ENCODE data around the gene ACADS.
"Not testable (repeated sequence)": the region's sequence is repeated elsewhere in the genome, so short reads cannot be mapped to it uniquely, and the experiment has no call there.

Gene ACADS

DNA sequence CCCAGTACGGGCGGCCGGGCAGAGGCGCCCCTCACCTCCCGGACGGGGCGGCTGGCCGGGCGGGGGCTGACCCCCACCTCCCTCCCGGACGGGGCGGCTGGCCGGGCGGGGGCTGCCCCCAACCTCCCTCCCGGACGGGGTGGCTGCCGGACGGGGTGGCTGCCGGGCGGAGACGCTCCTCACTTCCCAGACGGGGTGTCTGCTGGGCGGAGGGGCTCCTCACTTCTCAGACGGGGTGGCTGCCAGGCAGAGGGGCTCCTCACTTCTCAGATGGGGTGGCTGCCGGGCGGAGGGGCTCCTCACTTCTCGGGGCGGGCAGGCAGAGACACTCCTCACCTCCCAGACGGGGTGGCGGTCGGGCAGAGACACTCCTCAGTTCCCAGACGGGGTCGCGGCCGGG lies 6.6 kb downstream of the ACADS start:
- not testable (repeated sequence) for FAIRE-seq

DNA sequence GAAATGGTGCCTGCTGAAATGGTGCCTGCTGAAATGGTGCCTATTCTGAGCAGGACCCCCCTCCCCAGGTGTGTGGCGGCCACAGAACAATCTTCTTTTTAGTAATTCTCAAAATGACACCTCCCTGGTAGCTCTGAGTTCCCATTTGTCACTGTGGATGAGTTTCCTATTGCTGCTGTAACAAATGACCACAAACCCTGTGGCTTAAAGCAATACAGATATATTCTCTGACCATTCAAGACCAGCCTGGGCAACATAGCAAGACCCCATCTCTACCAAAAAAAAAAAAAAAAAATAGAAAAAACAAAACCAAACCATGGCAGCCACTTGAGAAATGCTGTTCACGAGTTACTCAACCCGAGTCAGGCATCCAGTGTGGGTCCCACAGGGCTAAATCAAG lies 7.9 kb downstream of the ACADS start:
- FAIRE-seq: no peak

DNA sequence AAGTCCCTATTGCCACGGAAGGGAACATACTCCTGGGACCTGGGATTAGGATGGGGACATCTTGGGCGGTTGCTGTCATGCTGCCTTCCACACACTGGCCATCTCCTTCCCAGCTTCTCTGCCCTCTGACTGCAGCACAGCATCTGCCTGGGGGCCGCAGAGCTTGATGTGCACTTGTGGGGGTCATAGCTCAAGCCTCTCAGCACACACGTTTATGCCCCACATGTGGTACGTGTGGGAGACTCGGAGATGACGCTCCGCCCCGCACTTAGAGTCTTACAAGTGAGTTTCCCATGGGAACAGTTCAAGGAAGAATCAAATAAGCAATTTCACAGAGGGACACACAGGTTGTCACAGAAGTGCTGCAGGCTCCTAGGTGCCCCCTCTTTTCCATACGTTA lies 8.6 kb downstream of the ACADS start:
- FAIRE-seq: no peak

DNA sequence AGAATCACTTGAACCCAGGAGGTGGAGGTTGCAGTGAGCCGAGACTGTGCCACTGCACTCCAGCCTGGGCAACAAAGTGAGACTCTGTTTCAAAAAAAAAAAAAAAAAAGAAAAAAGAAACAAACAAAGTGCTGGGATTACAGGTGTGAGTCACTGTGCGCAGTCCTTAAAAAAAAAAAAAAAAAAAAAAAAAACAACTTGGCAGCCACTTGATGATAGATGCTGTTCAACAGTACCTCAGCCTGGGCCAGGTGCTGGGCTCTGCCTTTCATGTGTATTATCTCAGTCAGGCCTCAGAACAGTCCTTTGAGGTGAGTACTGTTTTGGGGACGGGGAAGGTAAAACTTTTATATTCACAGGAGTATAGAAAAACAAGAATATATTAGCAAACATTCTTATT lies 9.6 kb downstream of the ACADS start:
- FAIRE-seq: no peak

DNA sequence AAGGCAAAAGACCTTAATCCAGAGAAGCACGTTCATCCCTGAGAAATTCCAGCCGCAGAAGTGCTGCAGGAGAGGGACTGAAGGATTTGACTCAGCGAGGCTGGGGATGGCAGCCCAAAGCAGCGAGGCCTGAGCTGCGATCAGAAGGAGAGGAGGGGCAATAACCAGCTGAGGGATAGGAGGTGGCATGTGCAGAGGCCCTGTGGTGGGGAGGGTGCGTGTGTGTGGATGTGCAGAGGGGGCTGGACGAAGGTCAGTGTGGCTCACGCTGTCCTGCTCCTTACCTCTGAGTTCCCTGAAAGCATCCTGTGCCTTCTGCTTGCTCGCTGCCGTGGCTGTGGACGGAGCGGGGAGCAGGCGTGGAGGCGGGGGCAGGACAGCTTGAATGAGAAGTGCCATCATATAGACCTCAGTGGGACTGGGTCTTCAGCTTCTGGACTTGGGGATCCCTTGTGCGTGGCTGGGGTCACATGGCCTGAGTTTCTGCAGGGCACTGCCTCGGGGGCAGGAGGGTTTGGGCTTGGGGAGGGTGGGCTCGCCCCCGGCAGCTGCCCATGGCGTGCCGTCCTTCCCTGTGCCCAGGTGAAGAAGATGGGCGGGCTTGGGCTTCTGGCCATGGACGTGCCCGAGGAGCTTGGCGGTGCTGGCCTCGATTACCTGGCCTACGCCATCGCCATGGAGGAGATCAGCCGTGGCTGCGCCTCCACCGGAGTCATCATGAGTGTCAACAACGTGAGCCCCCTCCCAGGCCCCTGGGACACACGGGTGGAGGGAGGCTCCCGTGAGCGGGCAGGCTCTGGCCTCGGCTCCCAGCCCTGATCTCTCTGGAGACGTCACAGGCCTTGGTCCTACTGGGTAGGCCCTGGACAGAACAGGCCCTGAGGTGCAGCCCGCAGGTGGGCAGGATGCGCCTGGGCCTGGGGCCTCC lies 11.0 kb downstream of the ACADS start:
- FAIRE-seq: no peak

DNA sequence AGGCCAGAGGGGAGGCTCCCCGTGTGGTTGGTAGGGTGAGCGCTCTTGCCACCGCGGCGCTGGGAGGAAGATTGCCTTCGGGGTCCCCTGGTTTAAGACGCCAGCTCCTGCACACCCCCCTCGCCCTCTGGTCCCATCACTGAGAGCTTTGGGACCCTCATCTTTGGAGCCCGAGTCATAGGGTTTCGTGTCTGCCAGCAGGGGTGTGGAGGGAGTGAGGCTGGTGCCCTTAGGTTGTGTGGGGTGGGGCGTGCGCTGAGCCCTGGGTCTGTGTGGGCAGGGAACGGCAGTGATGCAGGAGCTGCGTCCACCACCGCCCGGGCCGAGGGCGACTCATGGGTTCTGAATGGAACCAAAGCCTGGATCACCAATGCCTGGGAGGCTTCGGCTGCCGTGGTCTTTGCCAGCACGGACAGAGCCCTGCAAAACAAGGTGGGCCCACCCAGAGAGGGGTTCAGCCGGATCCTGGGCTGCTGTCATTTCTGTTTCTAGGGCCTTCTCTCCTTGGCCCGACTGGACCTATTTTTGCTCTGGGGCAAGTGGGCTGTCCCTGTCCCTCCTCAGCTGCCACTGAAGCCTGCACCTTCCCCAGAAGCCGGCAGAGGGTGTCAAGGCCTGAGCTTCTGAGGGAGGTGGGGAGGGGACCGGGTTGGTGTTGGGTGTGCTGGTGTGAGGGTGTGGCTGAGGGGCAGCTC lies 12.1 kb downstream of the ACADS start:
- FAIRE-seq: no peak

DNA sequence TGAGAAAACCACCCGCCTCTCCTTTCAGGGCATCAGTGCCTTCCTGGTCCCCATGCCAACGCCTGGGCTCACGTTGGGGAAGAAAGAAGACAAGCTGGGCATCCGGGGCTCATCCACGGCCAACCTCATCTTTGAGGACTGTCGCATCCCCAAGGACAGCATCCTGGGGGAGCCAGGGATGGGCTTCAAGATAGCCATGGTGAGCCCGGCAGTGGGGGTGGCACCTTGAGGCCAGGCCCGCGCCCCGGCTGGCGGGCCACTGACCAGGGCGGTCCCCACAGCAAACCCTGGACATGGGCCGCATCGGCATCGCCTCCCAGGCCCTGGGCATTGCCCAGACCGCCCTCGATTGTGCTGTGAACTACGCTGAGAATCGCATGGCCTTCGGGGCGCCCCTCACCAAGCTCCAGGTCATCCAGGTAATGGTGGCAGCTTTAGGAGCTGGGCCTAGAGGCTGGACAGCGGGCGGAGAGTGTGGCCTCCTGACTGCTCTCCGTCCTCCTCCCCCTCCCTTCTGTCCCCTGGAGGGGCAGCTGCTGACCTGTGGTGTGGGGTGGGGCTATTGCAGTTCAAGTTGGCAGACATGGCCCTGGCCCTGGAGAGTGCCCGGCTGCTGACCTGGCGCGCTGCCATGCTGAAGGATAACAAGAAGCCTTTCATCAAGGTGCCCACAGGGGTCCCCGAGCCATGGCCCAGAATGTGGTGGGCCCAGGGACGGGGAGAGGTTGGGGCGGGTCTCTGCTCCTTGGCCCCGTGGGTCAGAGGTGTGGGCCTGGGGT lies 12.8 kb downstream of the ACADS start:
- no peak for FAIRE-seq

DNA sequence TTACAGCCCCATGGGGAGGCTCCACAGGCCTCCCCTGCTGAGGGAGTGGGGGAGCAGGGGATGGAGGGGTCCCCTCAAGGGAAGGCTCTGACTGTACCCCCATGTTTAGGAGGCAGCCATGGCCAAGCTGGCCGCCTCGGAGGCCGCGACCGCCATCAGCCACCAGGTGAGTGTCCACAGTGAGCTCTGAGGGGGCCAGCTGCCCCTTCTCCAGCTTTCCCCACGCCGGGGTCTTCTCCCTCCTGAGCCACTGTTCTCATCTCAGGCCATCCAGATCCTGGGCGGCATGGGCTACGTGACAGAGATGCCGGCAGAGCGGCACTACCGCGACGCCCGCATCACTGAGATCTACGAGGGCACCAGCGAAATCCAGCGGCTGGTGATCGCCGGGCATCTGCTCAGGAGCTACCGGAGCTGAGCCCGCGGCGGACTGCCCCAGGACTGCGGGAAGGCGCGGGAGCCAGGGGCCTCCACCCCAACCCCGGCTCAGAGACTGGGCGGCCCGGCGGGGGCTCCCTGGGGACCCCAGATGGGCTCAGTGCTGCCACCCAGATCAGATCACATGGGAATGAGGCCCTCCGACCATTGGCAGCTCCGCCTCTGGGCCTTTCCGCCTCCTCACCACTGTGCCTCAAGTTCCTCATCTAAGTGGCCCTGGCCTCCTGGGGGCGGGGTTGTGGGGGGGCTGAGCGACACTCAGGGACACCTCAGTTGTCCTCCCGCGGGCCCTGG lies 13.6 kb downstream of the ACADS start:
- no peak for FAIRE-seq

DNA sequence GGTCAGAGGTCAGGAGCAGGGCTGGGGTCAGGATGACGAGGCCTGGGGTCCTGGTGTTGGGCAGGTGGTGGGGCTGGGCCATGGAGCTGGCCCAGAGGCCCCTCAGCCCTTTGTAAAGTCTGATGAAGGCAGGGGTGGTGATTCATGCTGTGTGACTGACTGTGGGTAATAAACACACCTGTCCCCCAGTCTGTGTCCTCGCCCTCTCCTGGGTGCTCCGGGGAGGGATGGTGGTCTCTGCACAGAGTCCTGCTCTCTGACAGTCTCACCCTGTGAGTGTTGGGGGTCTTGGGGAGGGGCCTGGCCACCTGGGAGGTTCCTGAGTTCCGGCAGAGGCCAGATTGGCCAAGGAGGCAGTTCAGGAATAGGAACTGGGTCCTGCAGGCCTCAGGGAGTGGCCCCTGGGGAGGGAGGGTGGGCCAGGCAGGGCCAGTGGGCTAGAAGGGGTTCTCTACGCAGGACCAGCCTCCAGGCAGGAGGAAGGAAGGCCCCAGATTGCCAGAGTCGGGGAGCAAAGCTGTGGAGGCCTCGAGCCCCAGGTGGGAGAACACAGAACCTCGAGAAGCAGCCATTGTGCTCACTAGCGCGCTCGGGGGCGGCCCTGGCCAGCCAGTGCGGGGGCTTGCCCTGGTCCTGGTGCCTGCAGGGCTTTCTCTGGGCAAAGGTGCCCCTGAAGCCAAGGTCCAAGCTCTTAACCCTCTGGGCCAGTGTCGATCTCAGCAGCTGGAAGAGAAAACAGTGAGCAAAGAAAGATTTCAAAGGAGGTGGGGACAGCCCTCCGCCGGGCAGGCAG lies 14.4 kb downstream of the ACADS start:
- no peak for FAIRE-seq

DNA sequence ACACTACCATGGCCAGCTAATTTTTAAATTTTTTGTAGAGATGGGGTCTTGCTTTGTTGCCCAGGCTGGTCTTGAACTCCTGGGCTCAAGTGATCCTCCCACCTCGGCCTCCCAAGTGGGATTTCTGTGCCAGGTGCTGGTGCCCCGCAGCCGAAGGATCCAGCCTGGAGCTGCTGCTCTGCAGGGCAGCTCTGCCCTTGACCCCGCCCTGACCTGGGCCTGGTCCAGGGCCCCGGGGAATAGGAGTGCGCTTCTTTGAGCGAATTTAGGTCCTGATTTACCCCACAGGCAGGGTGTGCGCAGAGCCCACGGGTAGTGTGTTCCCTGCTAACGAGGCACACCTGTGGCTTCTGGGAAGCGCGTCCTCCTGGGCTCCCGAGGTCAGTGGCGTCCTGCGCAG lies 15.2 kb downstream of the ACADS start:
- FAIRE-seq: no peak

DNA sequence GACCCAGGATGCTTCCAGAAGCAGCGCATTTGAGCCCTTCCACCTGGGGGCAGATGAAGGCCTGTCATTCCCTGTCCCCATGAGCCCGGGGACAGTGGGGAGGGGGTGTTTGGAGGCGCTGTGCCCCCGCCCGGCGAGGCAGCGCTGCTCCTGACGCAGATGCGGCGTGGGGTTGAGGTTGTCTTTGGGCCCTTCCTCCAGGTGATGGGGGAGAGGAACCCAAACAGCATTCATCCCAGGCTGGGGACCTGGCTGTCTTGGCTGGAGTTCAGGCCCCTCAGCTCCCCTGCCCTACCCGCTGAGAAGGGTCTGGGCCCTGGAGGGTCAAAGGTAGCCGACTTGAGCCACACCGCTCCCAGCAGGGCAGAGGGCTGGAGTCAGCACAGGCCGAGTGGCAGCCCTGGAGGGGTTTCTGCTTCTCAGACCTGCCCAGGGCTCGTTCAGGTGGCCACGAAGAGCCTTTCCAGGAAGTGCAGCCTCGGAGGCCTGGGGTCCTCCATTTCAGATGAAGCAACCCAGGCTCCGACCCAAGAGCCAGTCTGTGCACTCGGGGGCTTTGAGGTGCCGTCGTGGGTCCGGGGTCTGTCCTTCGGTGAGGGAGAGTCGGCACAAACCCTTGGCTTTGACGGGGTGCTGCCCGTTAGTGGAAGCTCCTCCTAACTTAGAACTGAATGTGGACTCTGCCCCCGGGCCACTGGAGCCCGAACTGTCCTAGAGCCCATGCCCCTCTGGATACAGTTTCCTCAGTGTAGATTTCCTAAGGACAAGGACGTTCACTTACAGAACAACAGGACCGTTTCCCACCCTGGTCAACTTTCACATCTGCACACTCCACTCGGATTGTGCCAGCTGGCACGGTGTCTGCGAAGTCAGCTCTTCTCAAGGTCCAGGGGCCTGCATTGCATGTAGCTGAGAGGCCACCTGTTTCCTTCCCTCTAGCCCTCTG lies 16.1 kb downstream of the ACADS start:
- FAIRE-seq: no peak

DNA sequence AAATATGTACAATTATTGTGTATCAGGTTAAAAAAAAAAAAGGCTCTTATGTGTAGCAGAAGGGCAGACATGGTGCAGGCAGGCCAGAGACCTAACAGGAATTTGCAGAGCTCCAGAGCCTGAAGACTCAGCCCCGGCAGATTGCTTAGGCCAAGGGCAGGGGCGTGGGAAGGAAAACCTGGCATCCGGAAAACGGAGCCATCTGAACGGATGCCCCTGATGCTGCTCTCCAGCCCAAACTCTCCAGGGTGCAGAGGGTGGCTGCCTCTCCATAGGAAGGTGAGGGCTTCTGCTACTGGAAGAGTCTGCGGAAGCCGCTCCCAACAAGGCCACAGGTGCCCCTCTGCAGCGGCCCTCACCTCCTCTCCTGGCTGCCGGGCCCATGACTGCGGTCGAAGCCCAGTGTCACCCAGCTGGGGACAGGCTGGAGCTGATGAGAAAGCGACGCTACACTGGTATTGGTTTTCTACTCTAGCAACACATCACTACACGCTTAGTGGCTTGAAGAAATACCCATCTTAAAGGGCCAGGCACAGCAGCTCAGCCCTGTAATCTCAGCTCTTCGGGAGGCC lies 19.4 kb downstream of the ACADS start:
- FAIRE-seq: no peak

DNA sequence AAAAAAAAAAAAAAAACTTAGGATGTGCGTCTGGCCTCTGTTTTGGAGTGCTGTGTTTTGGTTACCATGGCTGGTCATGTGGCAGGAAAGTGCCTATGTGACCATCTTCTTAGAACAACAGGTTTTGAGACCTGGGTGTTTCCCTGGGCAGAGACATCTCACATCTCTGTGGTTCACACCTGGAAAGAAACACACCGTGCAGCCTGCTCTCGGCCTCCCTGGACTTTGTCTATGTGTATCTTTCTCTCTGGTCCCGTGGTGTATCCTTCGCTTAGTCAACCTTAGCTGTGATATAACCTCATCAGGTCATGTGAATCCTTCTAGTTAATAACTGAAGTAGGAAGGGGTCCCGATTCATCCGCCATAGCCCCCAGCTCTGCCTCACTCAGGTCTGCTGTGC lies 22.6 kb downstream of the ACADS start:
- FAIRE-seq: no peak

DNA sequence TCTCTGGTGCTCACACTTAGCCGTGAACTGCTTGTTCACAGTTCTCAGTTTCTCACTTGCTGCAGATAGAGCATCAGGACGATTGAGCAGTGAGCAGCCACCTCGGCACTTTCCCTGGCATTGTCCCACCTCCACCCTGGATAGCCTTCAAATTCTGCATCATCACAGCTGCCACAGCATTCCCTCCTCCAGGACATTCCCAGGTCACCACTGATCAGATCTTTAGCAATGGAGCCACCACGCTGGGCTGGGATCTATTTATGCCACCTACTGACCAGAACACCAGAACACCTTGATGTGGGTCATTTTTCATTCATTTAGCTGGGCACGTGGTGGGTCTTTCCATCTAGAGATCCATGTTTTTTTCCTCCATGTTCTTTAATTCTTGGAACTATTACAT lies 23.6 kb downstream of the ACADS start:
- no peak for FAIRE-seq

DNA sequence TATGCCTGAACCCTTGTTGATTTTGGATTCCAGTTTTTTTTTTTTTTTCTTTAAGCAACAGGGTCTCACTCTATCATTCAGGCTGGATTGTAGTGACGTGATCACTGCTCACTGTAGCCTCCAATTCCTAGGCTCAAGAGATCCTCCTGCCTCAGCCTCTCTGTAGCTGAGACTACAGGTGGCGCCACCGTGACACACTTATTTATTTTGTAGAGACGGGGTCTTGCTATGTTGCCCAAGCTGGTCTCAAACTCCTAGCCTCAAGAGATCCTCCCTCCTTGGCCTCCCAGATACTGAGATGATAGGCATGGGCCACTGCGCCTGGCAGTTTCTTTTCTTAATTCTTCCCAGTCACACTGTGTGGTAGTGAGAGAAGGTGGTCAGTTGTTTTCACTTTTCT lies 25.2 kb downstream of the ACADS start:
- FAIRE-seq: no peak

DNA sequence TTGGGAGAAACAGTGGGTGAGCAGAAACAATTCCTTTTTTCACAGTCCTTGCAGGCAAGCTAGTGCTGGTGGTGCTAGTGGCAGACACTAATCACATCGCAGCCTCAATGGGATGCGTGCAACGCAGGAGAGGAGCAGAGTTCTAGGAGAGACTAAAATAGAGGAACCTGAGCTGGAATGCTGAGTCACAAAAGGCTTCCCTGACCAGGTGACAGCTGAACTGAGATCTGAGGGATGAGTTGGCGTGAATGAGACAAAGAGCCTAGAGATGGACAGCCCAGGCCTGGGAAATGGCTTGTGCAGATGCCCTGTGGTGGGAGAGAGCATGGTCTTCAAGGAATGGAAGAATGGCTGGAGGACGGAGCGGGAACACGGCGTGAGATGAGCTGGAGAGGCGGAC lies 25.8 kb downstream of the ACADS start:
- no peak for FAIRE-seq

DNA sequence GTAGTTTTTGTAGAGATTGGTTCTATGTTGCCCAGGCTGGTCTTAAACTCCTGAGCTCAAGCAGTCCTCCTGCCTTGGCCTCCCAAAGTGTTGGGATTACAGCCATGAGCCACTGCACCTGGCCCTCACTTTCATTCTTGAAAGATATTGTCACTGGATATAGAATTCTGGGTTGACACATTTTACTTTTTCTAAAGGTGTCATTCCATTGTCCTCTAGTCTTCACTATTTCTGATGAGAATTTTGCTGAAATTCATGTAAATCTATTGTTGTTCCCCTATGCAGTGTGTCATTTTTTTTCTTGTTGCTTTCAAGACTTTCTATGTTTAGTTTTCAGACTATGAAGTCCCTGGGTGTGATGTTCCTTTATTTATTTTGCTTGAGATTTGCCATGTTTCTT lies 29.2 kb downstream of the ACADS start:
- no peak for FAIRE-seq

DNA sequence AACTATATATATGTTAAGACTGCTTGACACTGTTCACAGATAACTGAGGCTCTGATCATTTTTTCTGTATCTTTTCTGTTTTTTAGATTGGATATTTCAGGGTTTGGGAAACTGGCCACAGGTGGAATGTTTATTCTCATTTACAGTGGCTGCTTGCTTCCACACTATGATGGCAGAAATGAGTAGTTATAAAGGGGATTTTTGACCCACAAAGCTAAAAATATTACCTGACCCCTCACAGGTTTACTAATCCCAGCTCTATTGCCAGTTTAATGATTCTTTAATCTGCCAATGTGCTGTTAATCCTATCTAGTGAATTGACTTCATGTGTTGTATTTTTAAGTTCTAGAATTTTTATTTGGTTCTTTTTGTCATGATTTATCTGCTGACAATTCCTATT lies 29.6 kb downstream of the ACADS start:
- FAIRE-seq: no peak

DNA sequence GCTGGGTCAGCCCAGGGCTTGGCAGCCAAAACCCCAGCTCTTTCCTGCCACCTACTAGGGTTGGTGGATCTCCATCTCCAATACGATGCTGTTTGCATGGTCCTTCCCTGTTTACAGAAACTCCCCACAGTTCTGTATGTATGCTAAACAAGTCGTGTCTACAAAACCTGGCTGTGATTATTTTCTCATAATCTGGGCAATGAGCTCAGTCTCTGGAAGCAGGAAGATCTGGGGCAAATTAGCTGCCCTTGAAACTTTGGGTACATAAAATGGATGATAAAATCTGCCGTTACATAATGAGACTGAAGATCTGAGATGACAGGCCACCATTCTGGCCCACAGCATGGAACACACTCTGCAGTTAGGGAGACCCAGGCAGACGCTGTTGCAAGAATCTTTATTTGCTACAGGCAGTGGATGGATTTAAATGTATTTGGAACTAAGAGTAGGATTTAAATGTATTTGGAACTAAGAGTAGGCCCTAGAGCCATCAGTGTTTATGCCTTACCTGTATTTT lies 31.7 kb downstream of the ACADS start:
- no peak for FAIRE-seq

DNA sequence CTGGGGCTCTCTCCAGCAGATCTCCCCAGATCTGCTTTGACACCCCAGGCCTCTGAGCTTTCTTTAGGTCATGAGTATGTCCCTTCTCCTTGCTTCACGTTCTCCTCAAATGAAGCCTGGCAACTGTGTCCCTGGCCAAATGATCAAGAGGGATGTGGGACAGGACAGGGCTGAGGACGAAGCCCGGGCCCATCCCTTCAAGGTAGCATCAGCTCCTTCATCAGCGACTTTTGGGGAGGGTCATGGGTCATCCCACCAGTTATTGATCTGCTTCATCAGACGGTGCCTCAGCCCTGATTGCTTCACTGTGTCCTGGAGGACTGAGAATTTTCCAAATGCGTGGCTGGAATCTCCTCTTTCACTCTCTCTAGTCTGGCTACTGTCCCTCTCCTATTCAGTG lies 32.3 kb downstream of the ACADS start:
- FAIRE-seq: no peak
